ENCODE data around the gene TBC1D3I.
"Not testable (repeated sequence)": the region's sequence is repeated elsewhere in the genome, so short reads cannot be mapped to it uniquely, and the experiment has no call there.

The TBC1D3I gene

GRCh38 chr17:36264470-36264869 lies at the start of gene TBC1D3I:
TSS of gene TBC1D3I (minus strand) at chr17:36264570. CDS start at chr17:36262985, 1,585 bp downstream.
- DNase-seq: not testable (repeated sequence)

GRCh38 chr17:36295161-36295560 lies 30.8 kb upstream of the TBC1D3I start:
- DNase-seq: not testable (repeated sequence)

DNA sequence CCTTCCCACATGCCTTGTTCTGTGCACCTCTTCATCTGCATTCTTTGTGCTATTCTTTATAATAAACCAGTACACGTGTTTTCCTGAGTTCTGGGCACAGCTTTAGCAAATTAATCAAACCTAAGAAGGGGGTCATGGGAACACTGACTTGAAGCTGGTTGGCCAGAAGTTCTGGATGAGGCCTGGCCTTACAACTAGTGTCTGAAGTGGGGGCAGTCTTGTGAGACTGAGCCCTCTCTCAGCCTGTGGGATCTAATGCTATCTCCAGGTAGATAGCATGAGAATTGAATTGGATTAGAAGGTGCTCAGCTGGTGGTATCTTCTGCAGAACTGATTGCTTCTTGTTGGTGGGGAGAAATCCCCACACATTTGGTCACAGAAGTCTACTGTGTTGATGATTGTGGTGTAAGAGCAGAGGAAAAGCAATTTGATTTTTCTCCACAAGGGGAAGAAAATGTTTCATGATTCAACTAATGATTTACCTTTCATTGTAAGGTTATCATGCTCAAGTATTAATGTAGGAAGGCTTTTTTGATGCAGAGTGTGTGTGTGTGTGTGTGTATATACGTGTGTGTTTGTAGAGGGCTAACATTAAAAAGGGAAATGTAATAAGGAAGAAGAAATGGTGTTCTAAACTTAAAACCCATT lies 25.7 kb upstream of the TBC1D3I start:
- not testable (repeated sequence) for DNase-seq

- DNase-seq: not testable (repeated sequence)
Observed at GRCh38 chr17:36284219-36284618, 19.8 kb upstream of the TBC1D3I start.

DNA sequence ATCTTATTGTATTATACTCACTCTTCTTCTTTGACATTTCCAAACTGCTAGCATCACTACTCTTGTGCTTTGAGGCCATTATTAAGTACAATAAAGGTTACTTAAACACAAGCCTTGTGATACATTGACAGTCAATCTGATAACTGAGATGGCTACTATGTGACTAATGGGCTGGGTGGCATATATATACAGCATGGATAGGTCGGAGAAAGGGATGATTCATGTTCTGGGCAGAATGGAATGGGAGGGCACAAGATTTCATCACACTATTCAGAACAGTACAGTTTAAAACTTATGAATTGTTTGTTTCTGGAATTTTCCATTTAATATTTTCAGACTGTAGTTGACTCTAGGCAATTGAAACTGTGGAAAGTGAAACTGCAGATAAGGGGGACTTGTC lies 18.9 kb upstream of the TBC1D3I start:
- DNase-seq: not testable (repeated sequence)

DNA sequence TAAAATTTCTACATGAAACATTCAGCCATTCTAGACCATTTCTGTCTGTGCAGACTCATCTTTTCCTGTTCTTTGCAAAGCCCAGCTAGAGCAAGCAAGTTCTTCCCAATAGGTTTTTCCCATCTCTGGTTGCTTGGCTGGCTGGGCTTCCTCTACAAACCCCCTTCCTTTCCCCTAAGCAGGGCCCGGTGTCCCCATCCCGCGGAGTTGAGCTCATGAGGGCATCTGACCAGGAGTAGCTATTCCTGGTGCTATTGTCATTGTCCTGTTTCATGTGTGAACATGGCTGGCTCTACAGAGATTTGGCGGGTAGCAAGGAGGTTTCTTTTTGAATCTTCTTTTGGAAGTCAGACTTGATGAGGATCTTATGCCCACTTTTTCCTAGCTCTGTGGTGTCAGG lies 22.3 kb downstream of the TBC1D3I start:
- not testable (repeated sequence) for DNase-seq

- not testable (repeated sequence) for DNase-seq
Observed at GRCh38 chr17:36229644-36230043, 34.7 kb downstream of the TBC1D3I start.

DNA sequence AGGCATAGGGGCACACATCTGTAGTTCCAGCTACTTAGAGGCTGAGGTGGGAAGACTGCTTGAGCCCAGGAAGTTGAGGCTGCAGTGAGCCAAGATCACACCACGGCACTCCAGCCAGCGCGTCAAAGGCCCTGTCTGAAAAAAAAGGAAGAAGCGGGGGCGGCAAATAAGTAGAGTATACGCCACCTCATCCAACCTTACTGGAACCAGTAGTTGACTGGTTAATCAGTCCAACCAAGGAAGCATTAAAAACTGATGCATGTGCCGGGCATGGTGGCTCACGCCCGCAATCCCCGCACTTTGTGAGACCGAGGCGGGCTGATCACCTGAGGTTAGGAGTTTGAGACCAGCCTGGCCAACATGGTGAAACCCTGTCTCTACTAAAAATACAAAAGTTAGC lies 41.4 kb downstream of the TBC1D3I start:
- DNase-seq: not testable (repeated sequence)

DNA sequence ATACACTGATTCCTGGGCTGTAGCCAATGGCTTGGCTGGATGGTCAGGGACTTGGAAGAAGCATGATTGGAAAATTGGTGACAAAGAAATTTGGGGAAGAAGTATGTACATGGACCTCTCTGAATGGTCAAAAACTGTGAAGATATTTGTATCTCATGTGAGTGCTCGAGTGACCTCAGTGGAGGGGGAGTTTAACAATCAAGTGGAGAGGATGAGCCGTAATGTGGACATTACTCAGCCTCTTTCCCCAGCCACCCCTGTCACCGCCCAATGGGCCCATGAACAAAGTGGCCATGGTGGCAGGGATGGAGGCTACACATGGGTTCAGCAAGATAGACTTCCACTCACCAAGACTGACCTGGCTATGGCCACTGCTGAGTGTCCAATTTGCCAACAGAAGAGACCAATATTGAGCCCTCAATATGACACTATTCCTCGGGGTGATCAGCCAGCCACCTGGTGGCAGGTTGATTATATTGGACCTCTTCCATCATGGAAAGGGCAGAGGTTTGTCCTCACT lies 42.7 kb downstream of the TBC1D3I start:
- not testable (repeated sequence) for DNase-seq

DNA sequence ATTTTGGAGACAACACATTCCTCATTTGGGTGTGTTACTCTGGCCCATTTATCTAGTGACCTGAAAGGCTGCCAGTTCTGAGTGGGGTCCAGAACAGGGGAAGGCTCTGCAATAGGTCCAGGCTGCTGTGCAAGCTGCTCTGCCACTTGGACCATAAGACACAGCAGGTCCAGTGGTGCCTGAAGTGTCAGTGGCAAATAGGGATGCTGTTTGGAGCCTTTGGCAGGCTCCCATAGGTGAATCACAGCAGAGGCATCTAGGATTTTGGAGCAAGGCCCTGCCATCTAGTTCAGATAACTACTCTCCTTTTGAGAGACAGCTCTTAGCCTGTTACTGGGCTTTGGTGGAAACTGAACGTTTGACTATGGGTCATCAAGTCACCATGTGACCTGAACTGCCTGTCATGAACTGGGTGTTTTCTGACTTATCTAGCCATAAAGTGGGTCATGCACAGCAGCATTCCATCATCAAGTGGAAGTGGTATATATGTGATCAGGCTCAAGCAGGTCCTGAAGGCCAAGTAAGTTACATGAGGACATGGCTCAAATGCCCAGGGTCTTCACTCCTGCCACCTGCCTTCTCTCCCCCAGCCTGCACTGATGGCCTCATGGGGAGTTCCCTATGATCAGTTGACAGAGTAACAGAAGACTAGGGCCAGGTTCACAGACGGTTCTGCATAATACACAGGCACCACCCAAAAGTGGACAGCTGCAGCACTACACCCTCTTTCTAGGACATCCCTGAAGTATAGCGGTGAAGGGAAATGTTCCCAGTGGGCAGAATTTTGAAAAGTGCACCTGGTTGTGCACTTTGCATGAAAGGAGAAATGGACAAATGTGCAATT lies 43.4 kb downstream of the TBC1D3I start:
- not testable (repeated sequence) for DNase-seq

DNA sequence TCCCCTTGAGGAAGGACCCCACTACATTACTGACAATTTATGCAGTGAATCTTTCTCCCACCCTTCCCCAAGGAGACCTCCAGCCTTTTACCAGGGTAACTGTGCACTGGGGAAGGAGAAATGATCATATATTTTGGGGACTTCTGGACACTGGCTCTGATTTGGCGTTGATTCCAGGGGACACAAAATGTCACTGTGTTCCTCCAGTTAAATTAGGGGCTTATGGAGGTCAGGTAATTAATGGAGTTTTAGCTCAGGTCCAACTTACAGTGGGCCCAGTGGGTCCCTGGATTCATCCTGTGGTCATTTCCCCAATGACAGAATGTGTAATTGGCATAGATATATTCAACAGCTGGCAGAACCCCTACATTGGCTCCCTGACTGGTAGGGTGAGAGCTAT lies 44.8 kb downstream of the TBC1D3I start:
- DNase-seq: not testable (repeated sequence)

GRCh38 chr17:36215406-36216308 lies 48.7 kb downstream of the TBC1D3I start:
- not testable (repeated sequence) for DNase-seq

DNA sequence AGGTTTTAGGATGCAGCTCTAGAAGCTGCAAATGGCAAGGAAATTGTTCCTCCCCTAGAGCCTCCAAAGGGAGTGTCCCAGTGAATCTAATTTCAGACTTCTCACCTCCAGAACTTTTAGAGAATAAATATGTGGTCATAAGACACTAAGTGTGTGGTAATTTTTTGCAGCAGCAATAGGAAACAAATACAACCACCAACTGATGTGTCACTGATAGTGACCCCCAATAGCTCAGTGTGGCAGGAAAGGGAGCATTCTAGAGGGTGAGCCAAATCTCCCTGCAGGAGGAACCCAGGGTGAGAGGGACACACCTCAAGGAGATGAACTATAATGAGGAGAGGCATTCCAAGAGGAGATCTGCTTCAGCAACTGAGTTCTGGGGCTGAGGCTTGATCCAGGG lies 49.5 kb downstream of the TBC1D3I start:
- no peak for DNase-seq

DNA sequence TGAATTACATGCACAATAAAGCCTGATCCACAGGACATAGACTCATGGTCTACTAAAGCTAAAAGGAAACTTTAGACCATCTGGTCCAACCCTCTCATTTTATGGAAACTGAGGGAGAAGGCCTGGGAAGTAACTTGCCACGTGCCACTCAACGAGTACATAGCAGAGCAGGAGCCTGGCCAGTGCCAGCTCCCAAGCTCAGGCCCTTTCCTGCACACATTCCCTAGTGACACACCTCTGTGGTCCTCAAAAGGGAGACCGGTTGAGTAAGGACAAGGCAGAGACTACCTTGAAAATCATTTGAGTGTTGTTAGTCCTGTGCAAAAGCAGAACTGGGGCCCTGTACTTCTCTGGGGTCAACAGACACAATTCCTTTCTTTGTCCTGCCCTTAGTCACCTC lies 50.7 kb downstream of the TBC1D3I start:
- no peak for DNase-seq

GRCh38 chr17:36212966-36213365 lies 51.4 kb downstream of the TBC1D3I start:
- DNase-seq: no peak

- DNase-seq: no peak
Observed at GRCh38 chr17:36212272-36212605, 52.1 kb downstream of the TBC1D3I start.

DNA sequence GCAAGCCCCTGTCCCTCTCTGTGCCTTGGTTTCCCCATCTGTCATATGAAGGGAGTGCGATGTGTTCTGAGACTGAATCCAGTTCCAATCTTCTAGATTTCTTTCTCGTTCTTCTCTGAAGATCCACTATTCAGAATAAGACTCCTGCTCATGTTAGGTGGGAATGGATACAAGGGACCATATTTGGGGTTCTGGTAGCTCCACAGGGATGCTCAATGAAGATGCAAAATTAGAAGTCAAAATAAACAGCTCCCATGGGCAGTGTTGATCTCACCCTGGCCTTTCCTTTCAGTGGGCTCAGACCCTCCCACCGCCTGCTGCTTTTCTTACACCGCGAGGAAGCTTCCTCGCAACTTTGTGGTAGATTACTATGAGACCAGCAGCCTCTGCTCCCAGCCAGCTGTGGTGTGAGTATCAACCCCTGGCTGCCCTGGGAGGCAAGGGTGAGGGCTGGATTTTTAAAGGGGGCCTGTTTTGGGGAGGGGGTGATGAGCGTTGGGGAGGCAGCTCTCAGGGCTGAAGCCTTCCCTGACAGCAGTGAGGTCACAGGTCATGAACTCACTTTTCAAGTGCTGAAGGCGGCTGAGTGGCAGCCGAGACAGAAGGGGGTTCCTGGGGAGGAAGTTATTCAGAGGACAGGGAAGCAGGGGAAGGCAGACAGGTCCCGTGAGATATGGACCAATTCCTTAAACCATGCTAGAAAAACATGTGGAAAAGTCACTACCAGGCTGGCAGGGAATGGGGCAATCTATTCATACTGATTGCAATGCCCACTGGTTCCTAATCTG lies 52.7 kb downstream of the TBC1D3I start:
- DNase-seq: not testable (repeated sequence)

DNA sequence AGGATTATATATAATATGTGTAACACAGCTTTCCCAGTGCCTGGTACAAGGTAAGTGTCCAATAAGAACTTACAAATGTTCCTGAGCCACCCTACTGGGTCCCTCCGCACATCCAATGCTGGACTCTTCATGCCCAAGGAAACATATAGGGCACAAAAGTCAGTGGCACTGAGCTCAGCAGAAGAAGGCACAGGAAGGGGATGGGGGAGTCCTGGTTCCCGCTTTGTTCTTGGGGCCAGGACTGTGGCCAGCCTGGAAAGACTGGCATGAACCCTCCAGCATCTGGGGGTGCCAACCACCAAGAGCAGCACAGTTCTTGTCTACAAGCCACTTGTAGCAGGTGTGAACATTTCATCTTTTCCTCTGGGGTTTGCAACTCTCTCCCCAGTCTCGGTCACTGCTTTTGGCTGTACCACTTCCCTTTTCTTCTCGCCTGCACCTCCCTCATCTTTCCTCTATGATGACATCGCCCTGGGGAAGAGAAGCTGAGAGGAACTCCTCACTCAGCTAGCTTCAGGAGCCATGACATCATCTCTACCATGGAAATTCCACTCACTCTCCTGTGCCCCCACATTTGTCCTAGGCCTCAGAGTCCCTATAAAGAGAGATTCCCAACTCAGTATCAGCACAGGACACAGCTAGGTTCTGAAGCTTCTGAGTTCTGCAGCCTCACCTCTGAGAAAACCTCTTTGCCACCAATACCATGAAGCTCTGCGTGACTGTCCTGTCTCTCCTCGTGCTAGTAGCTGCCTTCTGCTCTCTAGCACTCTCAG lies 53.7 kb downstream of the TBC1D3I start, which contains the start of gene CCL4L2:
Gene CCL4L2, plus strand, starts transcription at position 625 of the 773 bp plus-strand sequence.
- DNase-seq: not testable (repeated sequence)

- no peak for DNase-seq
Observed at GRCh38 chr17:36209575-36209974, 54.8 kb downstream of the TBC1D3I start.

DNA sequence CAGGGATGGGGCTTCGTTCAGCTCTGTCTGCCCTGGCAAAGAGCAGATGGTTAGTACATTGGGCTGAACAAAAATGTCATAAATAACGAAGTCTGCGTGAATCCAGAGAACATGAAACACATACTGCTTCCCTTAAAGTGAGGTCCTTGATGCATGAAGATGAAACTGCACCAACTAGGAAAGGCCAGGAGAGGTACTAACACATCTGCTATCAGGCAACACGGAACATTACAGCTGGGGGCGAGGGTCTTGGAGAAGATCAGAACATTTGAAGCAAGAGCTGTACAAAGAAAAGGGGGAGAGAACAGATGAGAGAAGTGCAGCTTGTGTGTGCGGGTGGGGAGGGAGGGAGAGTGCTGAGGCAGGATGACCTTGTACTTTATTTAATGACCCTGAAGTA lies 57.0 kb downstream of the TBC1D3I start:
- not testable (repeated sequence) for DNase-seq

GRCh38 chr17:36206486-36206821 lies 57.9 kb downstream of the TBC1D3I start:
- DNase-seq: not testable (repeated sequence)
